Measurements from ENCODE around the gene HTT.

GRCh38 chr4:3178351-3178750 lies 103.9 kb downstream of the HTT start:
- TF ChIP-seq CTCF (IDR thresholded peaks at IDR 0.05) (no peak), POLR2A (IDR thresholded peaks at IDR 0.05) (no peak), EP300 (IDR thresholded peaks at IDR 0.05) (no peak), POLR2AphosphoS5 (IDR thresholded peaks at IDR 0.05) (no peak)

Measured in upper lobe of left lung (tissue), 4 donors.